ENCODE results near the gene FAM3B.

DNA sequence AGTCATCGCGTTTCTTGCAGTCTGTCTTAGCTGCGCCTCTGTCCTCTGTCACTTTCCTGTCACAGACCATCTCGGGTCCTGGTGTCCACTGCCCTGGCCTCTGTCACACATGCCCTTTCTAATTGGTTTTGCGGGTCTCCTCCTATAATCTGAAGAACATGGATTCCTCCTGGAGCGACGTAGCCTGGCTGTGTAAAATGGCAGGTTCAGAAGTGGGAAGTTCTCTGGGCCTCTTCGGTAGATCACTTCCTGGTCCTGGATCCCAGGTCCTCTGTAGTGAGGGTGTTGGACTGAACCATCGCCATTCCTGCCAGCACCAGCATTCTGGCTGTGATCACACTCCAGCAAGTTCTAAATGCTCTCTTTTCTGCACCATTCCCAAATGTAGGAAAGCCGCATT lies 857 bp downstream of the FAM3B start:
- no peak for TF ChIP-seq CTCF (IDR thresholded peaks at IDR 0.05; ENCODE audit: poor library complexity, severe bottlenecking)
- TF ChIP-seq TAF1 (IDR thresholded peaks at IDR 0.05; ENCODE audit: low read depth) = no peak
